SK-N-SH (cell line): ENCODE results near the gene LRCH4.
A peak's percentile ranks its signal among the peaks of the same experiment; 100 is the strongest.

Experiments used
- ELF1 ChIP-seq: IDR thresholded peaks from 2 replicates; pipeline ENCODE4 v1.4.0; 2012
- EZH2phosphoT487 ChIP-seq: fragments of 200-600 bp; sonication (generic); IDR thresholded peaks from 2 replicates; pipeline ENCODE4 v1.6.1; 2017; ENCODE audit warnings: low read depth, mixed run types, mild to moderate bottlenecking, antibody characterized with exemption, moderate library complexity, borderline replicate concordance
- FOSL2 ChIP-seq: IDR thresholded peaks from 2 replicates; pipeline ENCODE4 v1.4.0; 2012; ENCODE audit warnings: low read depth, mild to moderate bottlenecking, moderate library complexity, borderline replicate concordance
- MXI1 ChIP-seq: IDR thresholded peaks from 2 replicates; pipeline ENCODE4 v1.6.1; 2012; ENCODE audit warnings: mild to moderate bottlenecking, low read depth, low read length, improper control_type of control experiment
- NFIC ChIP-seq: IDR thresholded peaks from 2 replicates; pipeline ENCODE4 v1.4.0; 2012; ENCODE audit warnings: borderline replicate concordance
- POLR2AphosphoS5 ChIP-seq: IDR thresholded peaks from 2 replicates; pipeline ENCODE4 v1.6.1; 2012; ENCODE audit warnings: low read depth, low read length
- RXRA ChIP-seq: IDR thresholded peaks from 2 replicates; pipeline ENCODE4 v1.4.0; 2012; ENCODE audit warnings: low read depth, mild to moderate bottlenecking, borderline replicate concordance
- TCF12 ChIP-seq: IDR thresholded peaks from 2 replicates; pipeline ENCODE4 v1.4.0; 2012
- TEAD4 ChIP-seq: IDR thresholded peaks from 2 replicates; pipeline ENCODE4 v1.4.0; 2012; ENCODE audit warnings: mild to moderate bottlenecking, borderline replicate concordance; ENCODE audit not compliant: insufficient read depth
- USF1 ChIP-seq: IDR thresholded peaks from 2 replicates; pipeline ENCODE4 v1.4.0; 2012; ENCODE audit warnings: low read depth, borderline replicate concordance
- USF2 ChIP-seq: fragments of 150-350 bp; IDR thresholded peaks from 2 replicates; pipeline ENCODE4 v1.6.1; 2017; ENCODE audit warnings: antibody characterized with exemption, low read length, low read depth, borderline replicate concordance
- YY1 ChIP-seq: IDR thresholded peaks from 2 replicates; pipeline ENCODE4 v1.4.0; 2012; ENCODE audit warnings: low read depth, mild to moderate bottlenecking
- TF ChIP-seq, protein P1 (sequence below): fragments of 200-600 bp; sonication (generic); IDR thresholded peaks from 2 replicates; pipeline ENCODE4 v1.6.1; 2017; ENCODE audit warnings: antibody characterized with exemption, mild to moderate bottlenecking, moderate library complexity
- TF ChIP-seq, protein P2 (sequence below): IDR thresholded peaks from 2 replicates; pipeline ENCODE4 v1.4.0; 2012; ENCODE audit warnings: low read depth, borderline replicate concordance

DNA sequence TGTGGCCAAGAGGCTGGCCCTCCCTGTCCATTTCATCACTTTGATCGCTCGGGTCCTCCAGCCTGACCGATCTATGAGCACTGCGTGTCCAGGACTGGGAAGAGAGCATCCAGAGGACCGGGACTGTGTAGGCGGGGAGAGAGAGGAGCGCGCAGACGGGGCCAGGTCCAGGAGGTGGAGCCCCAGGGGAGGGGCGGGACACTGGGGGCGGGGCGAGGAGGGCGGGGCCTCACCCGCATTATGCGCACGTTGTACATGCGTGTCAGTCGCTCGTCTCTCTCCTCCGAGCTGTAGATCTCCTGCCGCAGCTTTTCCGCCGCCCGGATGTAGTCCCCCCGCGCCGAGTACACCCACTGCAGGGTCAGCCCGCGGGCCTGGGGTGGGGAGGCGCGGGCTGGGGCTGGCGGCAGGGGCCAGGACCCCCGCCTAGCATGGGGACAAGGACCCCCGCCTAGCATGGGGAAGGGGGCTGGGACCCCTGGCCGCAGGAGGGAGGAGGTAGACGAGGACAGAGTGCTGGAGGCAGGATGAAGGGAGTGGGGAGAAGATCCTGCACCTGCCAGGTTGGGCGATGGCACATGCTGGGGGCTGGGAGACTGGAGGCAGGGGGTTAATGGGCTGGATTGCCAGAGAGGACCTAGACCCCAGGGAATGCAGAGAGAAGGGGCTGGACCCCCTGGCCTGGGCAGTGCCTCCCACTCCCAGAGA, 40.8 kb upstream of the LRCH4 start:
- no peak for TF ChIP-seq EZH2phosphoT487
- TF ChIP-seq, protein P1, sequence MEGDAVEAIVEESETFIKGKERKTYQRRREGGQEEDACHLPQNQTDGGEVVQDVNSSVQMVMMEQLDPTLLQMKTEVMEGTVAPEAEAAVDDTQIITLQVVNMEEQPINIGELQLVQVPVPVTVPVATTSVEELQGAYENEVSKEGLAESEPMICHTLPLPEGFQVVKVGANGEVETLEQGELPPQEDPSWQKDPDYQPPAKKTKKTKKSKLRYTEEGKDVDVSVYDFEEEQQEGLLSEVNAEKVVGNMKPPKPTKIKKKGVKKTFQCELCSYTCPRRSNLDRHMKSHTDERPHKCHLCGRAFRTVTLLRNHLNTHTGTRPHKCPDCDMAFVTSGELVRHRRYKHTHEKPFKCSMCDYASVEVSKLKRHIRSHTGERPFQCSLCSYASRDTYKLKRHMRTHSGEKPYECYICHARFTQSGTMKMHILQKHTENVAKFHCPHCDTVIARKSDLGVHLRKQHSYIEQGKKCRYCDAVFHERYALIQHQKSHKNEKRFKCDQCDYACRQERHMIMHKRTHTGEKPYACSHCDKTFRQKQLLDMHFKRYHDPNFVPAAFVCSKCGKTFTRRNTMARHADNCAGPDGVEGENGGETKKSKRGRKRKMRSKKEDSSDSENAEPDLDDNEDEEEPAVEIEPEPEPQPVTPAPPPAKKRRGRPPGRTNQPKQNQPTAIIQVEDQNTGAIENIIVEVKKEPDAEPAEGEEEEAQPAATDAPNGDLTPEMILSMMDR = no peak
- TF ChIP-seq USF2 = no peak
- no peak for TF ChIP-seq TCF12
- TF ChIP-seq MXI1 = peak; percentile 91
- no peak for TF ChIP-seq RXRA
- peak; percentile 62 for TF ChIP-seq POLR2AphosphoS5
- no peak for TF ChIP-seq FOSL2
- no peak for TF ChIP-seq ELF1
- TF ChIP-seq YY1 = no peak
- TF ChIP-seq USF1 = no peak
- no peak for TF ChIP-seq NFIC
- TF ChIP-seq, protein P2, sequence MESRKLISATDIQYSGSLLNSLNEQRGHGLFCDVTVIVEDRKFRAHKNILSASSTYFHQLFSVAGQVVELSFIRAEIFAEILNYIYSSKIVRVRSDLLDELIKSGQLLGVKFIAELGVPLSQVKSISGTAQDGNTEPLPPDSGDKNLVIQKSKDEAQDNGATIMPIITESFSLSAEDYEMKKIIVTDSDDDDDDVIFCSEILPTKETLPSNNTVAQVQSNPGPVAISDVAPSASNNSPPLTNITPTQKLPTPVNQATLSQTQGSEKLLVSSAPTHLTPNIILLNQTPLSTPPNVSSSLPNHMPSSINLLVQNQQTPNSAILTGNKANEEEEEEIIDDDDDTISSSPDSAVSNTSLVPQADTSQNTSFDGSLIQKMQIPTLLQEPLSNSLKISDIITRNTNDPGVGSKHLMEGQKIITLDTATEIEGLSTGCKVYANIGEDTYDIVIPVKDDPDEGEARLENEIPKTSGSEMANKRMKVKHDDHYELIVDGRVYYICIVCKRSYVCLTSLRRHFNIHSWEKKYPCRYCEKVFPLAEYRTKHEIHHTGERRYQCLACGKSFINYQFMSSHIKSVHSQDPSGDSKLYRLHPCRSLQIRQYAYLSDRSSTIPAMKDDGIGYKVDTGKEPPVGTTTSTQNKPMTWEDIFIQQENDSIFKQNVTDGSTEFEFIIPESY = no peak
- TF ChIP-seq TEAD4 = no peak
